ENCODE data around the gene DHX30. TPM values are rescaled to one million over a fixed set of nuclear protein-coding genes. Genes with fewer than 3 reads are reported as not detected.

Gene DHX30
- total RNA-seq, 1 donor from 2014 or later = 54.6 TPM

DNA sequence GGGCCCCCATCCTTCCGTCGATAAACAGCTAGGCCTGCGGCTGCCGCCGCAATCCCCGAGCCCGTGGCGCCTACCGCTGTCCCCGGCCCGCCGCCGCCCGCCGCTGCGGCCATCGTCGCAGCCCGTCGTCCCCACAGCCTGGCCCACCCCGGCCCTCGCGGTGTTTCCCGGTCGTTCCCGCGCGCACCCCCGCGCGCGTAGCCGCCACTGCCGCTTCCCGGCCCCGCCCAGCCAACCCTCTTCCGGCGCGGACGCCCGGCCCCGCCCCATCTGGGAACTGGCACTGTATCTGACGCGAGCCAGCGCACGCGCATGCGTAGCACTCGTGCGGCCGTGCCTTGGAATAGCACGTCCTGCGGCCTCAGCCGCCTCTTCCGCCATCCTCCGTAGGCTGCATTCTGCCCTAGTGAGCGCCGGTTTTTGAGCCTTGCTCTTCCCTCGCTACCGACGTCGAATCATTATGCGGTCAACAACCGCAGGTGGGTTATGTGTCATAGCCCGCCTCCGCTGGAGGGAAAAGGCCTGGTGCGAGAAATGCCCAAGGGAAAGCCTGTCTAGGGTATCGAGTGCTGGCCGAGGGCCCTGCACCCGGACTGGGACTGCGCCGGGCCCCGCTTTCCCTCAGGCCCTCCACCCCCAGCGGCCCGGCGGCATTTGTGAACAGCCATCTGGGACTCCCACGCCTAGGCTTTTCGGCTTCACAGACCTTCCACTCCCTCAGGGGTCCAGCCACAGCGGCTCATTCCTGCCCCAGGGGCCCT is 21.1 kb upstream of the DHX30 start, which contains the start of gene SMARCC1:
TSS of gene SMARCC1 (minus strand) at position 209 of the 761 bp plus-strand sequence. CDS start at position 113, 96 bp downstream.
- peak within 1 kb of the TSS; percentile 99 for H3K27ac ChIP-seq
- DNase-seq (peak; percentile 100), ATAC-seq (peak; percentile 98 to 99)
- intact Hi-C loops (cut with DNase I) = no loop called here
- H3K36me3 ChIP-seq = no peaks in the 10 kb centered on the region
- H3K27me3 ChIP-seq (ENCODE audit: low read depth) = no peaks in the 10 kb centered on the region
- H3K4me1 ChIP-seq = peaks cover 38% of the 10 kb centered on the region
- H3K9me3 ChIP-seq = no peaks in the 10 kb centered on the region
- peak within 1 kb of the TSS; percentile 84 for H3K4me3 ChIP-seq
- TF ChIP-seq, protein P1, sequence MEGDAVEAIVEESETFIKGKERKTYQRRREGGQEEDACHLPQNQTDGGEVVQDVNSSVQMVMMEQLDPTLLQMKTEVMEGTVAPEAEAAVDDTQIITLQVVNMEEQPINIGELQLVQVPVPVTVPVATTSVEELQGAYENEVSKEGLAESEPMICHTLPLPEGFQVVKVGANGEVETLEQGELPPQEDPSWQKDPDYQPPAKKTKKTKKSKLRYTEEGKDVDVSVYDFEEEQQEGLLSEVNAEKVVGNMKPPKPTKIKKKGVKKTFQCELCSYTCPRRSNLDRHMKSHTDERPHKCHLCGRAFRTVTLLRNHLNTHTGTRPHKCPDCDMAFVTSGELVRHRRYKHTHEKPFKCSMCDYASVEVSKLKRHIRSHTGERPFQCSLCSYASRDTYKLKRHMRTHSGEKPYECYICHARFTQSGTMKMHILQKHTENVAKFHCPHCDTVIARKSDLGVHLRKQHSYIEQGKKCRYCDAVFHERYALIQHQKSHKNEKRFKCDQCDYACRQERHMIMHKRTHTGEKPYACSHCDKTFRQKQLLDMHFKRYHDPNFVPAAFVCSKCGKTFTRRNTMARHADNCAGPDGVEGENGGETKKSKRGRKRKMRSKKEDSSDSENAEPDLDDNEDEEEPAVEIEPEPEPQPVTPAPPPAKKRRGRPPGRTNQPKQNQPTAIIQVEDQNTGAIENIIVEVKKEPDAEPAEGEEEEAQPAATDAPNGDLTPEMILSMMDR (IDR thresholded peaks at IDR 0.05) = peak; percentile 10

DNA sequence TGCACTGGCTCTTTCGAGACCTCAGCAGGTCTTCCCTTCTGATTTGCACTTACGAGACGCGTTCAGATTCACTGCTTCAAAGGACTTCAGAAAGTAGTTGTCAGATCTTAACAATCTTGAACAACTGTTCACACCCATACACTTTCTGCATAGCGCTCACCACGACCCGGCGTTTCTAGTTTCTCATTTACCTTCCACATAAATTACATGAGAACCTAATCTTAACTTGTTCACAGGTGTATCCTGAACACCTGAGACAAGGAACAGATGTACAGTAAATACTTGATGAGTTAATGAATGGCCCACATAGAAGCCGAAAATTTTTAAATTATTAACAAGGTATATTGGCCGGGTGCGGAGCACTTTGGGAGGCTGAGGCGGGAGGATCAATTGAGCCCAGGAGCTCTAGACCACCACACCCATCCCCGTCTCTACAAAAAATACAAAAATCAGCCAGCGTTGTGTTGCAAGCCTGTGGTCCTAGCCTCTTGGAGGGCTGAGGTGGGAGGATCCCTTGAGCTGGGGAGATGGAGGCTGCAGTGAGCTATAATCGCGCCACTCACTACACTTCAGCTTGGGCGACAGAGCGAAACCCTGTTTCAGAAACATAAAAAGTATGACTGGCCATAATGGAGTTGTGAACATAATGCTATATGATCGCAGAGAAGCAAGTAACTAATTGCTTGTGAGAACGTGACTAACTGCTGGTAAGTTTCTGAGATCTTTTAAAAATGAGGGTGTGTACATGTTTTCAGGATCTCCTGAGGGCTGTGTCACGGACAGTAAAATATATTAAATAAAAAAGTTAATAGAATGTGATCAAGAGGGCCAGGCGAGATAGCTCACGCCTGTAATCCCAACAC is 20.3 kb upstream of the DHX30 start:
- TF ChIP-seq, protein P1 (IDR thresholded peaks at IDR 0.05) = no peak
- intact Hi-C loops (cut with DNase I) = no loop called here
- DNase-seq (no peak), ATAC-seq (no peak)
- no peaks in the 10 kb centered on the region for H3K9me3 ChIP-seq
- H3K27ac ChIP-seq = peak overlapping the region; percentile 99
- H3K36me3 ChIP-seq = no peaks in the 10 kb centered on the region
- H3K27me3 ChIP-seq (ENCODE audit: low read depth) = no peaks in the 10 kb centered on the region
- H3K4me1 ChIP-seq = peaks cover 38% of the 10 kb centered on the region
- peak overlapping the region; percentile 84 for H3K4me3 ChIP-seq

DNA sequence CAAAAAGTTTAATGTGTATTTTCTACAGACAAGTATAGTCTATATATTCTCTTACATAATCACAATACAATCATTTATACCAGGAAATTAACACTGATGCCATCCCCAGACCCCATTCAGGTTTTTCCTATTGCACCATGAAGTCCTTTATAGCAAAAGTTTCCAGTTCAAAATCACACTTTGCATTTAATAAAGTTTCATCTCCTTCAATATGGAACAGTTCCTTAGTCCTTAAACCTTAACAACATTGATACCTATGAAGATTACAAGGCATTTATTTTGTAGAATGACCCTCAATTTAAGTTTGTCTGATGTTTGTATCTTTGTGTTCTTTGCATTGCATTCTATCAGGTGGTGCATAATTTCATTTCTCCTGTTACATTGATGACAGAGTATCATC is 19.3 kb upstream of the DHX30 start:
- ATAC-seq = no peak
- Histone ChIP-seq H3K4me3 (no peak overlapping the region), H3K4me1 (peaks cover 31% of the 10 kb centered on the region), H3K27me3 (ENCODE audit: low read depth) (no peaks in the 10 kb centered on the region), H3K9me3 (no peaks in the 10 kb centered on the region), H3K36me3 (no peaks in the 10 kb centered on the region), H3K27ac (no peak overlapping the region)
- DNase-seq = no peak
- TF ChIP-seq, protein P1 (IDR thresholded peaks at IDR 0.05) = no peak
- intact Hi-C loops (cut with DNase I) = no loop called here

DNA sequence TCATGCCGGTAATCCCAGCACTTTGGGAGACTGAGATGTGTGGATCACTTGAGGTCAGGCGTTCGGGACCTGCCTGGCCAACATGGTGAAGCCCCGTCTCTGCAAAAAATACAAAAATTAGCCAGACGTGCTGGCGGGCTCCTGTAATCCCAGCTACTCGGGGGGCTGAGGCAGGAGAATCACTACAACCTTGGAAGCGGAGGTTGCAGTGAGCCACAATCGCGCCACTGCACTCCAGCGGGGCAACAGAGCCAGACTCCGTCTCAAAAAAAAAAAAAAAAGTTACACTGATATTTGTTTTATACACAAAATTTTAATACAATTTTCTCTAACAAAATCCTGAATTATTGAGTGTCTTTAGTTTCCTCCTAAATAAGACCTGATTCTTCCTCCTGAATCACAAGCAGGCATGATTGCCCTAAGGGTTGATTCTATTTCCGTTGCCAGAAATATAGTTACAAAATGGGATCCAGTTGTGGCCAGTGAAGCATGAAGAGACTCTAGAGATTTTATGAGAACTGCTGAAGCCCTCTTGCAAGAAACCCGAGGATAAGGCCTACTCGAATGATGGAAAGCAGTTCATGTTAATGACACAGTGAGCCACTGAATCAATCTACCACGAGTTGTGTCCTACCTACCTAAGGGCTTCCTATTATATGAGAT is 11.6 kb upstream of the DHX30 start:
- no peaks in the 10 kb centered on the region for H3K4me1 ChIP-seq
- no peaks in the 10 kb centered on the region for H3K27me3 ChIP-seq (ENCODE audit: low read depth)
- H3K4me3 ChIP-seq = no peak overlapping the region
- intact Hi-C loops (cut with DNase I) = no loop called here
- TF ChIP-seq, protein P1 (IDR thresholded peaks at IDR 0.05) = no peak
- no peak overlapping the region for H3K27ac ChIP-seq
- DNase-seq = no peak
- no peaks in the 10 kb centered on the region for H3K9me3 ChIP-seq
- H3K36me3 ChIP-seq = no peaks in the 10 kb centered on the region
- no peak for ATAC-seq

DNA sequence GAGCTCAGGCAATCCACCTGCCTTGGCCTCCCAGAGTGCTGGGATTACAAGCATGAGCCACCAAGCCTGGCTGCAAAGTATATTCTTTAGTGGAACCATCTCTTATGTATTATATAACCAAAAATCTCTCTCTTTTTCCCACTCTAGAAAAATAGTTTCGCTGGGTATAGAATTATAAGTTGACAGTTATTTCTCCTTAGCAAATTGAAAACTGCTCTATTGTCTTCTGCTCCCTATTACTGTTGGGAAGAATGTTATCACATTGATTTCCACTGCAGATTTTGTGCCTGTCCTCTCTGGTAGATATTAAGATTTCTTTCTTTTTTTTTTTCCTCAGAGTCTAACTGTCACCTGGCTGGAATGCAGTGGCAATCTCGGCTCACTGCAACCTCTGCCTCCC is 10.2 kb upstream of the DHX30 start:
- intact Hi-C loops (cut with DNase I) = no loop called here
- no peaks in the 10 kb centered on the region for H3K9me3 ChIP-seq
- TF ChIP-seq, protein P1 (IDR thresholded peaks at IDR 0.05) = no peak
- no peaks in the 10 kb centered on the region for H3K27me3 ChIP-seq (ENCODE audit: low read depth)
- H3K4me3 ChIP-seq = no peak overlapping the region
- no peaks in the 10 kb centered on the region for H3K4me1 ChIP-seq
- H3K36me3 ChIP-seq = no peaks in the 10 kb centered on the region
- H3K27ac ChIP-seq = no peak overlapping the region
- no peak for DNase-seq
- ATAC-seq = no peak
